HG03378 (cell line): ENCODE results near the gene LDLRAD3.

Source experiments
- ATAC-seq: cut with Tn5 transposase; IDR thresholded peaks from one replicate; pipeline ENCODE4 v1.9.1; 2021; ENCODE audit warnings: mild to moderate bottlenecking, moderate library complexity; ENCODE audit not compliant: unreplicated experiment

LDLRAD3 gene

DNA sequence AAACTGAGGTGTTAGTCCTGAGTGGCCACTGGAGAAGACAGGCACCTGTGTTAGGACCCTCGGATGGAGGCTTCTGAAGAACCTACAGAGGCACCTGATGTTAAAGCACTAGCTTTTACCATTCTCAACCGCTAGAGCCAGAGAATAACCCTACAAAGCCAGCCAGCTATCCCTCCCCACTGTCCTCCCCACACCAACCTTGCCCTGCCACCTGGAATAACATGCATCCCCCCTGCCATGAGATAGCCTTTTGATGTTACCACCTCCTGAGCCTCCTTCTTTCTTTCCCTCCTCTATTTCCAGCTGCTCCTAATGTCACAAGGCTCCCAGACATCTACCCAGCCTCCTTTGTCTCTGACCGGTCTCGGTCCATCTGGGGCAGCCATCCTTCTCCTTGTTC, 317.2 kb downstream of the LDLRAD3 start:
- ATAC-seq: no peak

GRCh38 chr11:36264011-36264972, 320.4 kb downstream of the LDLRAD3 start:
- no peak for ATAC-seq

GRCh38 chr11:36264973-36265344, 321.1 kb downstream of the LDLRAD3 start:
- ATAC-seq: no peak

GRCh38 chr11:36265793-36266628, 322.1 kb downstream of the LDLRAD3 start:
- ATAC-seq: peak; percentile 55

GRCh38 chr11:36266767-36267166, 322.9 kb downstream of the LDLRAD3 start:
- ATAC-seq: no peak

DNA sequence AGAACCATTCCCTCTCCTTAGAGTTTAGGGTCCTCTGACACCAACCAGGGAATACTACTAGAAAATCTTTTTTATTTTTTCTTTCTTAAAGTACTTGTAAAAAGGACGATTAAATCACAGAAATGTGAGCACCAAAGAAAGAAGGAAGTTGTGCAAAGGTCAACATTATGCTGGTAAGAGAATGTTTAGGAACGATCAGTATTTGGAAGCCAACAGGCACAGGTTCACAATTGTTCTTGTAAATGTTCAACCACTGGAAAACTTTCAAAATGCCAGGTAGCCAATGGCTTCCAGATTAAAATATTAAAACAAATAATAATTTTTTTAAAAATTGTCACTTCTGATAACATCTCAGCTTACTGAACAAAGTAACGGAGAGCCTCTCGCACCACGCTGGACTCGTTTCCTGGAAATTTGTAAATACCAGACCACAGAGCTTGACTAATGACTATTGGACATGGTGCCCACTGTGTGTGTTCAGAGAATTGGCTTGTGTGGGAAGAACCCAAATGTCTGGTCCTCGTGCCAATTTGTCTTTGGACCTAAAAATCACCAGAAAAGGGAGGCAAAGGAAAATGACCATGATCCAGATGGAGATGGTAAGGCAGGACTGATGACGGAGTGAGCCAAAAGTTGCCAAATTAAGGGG, 324.6 kb downstream of the LDLRAD3 start:
- ATAC-seq: no peak

DNA sequence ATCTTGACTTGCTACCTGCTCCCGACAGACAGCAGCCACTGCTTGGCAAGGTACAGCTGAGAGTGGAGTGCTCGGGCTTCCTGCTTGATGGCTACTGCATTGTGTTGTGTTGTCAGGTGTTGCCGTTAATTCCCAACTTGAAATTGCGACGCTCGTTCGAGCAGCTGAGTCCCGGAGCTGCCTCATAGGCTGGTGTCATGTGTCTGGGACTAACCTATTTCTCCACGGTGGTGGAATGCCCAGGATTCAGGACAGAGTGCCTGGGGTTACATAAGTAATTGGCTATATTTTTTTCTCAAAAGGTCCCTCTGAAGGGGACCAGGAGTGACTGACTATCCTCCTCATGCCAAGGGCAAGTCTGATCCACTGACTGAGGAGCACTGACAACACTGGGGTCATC, 326.8 kb downstream of the LDLRAD3 start:
- ATAC-seq: no peak

- ATAC-seq: no peak
Measured at GRCh38 chr11:36271794-36272407, 328.0 kb downstream of the LDLRAD3 start.

GRCh38 chr11:36273110-36273509, 329.2 kb downstream of the LDLRAD3 start:
- ATAC-seq: no peak

GRCh38 chr11:36274414-36274813, 330.6 kb downstream of the LDLRAD3 start:
- no peak for ATAC-seq

GRCh38 chr11:36278531-36279282, 334.8 kb downstream of the LDLRAD3 start:
- no peak for ATAC-seq

DNA sequence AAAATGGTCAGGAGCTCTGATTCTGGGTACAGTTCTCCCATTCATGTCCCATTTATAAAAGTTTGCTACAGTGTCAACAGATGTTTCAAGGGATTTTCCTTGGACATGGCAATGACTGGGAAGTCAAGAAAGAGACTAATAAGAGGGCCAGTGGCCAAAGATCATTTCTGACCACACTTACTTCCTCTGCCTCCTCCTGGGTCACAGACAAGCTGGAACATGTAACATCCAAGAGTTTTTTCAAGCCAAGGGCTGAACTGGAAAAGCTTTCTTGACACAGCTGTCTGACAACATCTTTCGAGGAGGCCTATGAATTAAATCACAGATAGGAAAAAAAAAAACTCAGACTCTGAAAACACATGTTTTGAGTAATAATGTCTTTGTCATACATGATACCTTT, 336.7 kb downstream of the LDLRAD3 start:
- no peak for ATAC-seq
